Body of pancreas (tissue), 4 donors: ENCODE results near the gene FAM131C.

Source experiments
- POLR2A ChIP-seq, 3 donors: fragments of 450-650 bp; IDR thresholded peaks; one replicate each; pipeline ENCODE4 v1.6.1; 2016; ENCODE audit warnings: antibody characterized with exemption in 3 of 3, mild to moderate bottlenecking in 2 of 3
- TF ChIP-seq, protein P1 (sequence below), 7 experiments: fragments of 450-650 bp in 4 of 7; fragments of 200-600 bp in 3 of 7; sonication (generic) in 3 of 7; IDR thresholded peaks; one replicate each; pipeline ENCODE4 v1.5.1; 2016 to 2019; ENCODE audit warnings: antibody characterized with exemption in 7 of 7

- TF ChIP-seq, protein P1, sequence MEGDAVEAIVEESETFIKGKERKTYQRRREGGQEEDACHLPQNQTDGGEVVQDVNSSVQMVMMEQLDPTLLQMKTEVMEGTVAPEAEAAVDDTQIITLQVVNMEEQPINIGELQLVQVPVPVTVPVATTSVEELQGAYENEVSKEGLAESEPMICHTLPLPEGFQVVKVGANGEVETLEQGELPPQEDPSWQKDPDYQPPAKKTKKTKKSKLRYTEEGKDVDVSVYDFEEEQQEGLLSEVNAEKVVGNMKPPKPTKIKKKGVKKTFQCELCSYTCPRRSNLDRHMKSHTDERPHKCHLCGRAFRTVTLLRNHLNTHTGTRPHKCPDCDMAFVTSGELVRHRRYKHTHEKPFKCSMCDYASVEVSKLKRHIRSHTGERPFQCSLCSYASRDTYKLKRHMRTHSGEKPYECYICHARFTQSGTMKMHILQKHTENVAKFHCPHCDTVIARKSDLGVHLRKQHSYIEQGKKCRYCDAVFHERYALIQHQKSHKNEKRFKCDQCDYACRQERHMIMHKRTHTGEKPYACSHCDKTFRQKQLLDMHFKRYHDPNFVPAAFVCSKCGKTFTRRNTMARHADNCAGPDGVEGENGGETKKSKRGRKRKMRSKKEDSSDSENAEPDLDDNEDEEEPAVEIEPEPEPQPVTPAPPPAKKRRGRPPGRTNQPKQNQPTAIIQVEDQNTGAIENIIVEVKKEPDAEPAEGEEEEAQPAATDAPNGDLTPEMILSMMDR (IDR thresholded peaks at IDR 0.05): no peak
- TF ChIP-seq POLR2A (IDR thresholded peaks at IDR 0.05): no peak
Measured at GRCh38 chr1:16075337-16076030, 2.0 kb upstream of the FAM131C start.
